Embryonic facial prominence (tissue), 1 donor: ENCODE data around the gene KICS2.
"Not testable (repeated sequence)": the region's sequence is repeated elsewhere in the genome, so short reads cannot be mapped to it uniquely, and the experiment has no call there.

ENCODE experiments used
- DNase-seq: peaks from one replicate; pipeline ENCODE4 v3.0.0-alpha.2; 2016; ENCODE audit errors: extremely low spot score

Gene KICS2

DNA sequence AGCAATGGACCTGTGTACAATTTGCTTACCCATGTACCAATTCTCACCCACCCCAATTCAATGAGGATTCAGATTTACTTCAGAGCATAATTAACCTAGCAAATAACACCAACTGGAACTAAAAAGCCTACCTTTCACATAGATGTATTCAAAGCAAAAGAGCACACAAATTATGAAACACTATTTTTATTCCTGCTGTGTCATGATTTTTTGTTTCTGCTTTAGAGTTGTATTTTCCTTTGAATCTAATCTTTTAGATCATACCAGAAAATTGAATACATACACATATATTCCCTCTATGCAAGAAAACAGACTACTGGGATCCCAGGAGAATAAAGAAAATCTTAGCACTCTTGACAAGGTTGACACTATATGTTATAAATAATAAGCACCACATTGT lies 5.9 kb downstream of the KICS2 start:
- DNase-seq = no peak

DNA sequence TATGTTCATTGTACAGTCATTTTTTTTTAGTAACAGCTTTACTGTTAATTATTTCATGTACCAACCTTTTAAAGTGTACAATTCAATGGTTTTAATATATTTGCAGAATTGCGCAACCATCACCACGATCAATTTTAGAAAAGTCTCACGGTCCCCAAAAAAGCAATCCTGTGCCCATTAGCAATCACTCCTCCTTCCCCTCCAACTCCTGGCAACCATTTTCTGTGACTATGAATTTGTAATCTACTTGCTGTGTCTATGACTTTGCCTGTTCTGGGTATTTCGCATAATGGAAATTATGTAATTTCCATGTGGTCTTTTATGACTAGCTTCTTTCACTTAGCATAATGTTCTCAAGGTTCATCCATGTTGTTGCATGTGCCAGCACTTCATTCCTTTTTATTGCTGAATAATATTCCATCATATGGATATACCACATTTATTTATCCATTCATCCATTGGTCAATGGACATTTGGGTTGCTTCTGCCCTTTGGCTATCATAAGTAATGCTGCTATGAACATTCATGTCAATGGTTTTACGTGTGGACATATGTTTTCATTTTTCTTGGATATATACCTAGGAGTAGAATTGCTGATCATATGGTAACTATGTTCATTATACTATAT lies 9.9 kb downstream of the KICS2 start:
- DNase-seq = no peak

DNA sequence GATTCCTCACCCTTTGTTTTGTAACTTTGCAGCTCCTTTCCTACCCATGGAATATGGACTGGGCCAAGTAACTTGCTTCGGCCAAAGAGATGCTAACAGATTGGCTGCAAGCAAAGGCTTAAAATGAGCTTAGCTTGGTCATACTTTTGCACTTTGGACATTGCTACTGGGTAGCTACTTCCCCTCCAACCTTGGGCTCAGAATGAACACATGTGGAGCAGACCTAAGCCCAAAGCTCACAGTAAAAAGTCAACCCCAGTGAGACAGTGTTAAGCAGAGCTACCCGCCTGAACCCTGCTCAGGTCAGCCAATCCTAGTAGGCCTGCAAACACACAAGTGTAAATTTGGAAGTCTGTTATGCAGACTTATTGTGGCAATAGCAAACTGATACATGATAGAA lies 14.6 kb downstream of the KICS2 start:
- no peak for DNase-seq

DNA sequence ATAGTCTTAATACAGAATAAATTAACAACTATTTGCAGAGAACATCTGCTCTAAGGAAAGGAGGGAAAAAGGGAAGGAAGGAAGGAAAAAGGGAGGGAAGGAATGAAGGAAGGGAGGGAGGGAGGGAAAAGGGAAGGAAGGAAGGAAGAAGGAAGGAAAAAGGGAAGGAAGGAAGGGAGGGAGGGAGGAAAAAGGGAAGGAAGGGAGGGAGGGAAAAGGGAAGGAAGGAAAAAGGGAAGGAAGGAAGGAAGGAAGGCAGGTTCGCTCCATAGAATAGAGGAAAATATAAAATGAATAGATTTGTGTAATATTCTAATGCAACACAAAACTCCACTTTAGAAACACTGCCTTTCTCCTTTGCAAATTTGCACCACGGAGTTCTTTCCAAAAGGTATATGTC lies 16.6 kb downstream of the KICS2 start:
- DNase-seq = no peak

DNA sequence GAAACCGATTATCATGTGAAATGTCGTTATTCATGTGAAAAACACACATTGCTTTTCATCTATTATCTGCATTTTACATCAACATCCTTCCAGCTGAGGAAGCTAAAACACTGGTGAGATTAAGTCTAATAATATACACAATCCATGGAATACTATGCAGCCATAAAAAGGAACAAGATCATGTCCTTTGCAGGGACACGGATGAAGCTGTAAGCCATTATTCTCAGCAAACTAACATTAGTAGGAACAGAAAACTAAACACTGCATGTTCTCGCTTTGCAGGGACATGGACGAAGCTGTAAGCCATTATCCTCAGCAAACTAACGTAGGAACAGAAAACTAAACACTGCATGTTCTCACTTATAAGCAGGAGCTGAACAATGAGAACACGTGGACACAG lies 18.3 kb downstream of the KICS2 start:
- DNase-seq = no peak

DNA sequence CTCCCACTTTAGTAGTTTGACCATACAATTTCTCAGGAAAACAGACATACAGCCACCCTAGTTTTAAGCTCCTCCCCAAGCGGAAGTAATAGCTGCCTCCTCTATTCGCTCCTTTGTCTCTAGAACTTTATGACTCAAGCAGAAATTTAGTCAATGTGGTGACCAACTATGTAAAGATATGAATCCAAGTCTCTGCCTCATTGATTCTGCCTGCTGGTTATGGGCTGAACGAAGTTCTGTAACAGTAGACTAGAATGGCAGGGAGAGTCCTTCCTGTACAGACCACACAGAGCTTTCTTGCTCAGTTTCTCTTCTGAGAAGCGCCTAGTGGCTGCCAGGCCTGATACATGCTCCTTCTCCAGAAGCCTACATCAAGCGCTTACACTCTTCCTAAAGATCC lies 19.1 kb downstream of the KICS2 start:
- no peak for DNase-seq

DNA sequence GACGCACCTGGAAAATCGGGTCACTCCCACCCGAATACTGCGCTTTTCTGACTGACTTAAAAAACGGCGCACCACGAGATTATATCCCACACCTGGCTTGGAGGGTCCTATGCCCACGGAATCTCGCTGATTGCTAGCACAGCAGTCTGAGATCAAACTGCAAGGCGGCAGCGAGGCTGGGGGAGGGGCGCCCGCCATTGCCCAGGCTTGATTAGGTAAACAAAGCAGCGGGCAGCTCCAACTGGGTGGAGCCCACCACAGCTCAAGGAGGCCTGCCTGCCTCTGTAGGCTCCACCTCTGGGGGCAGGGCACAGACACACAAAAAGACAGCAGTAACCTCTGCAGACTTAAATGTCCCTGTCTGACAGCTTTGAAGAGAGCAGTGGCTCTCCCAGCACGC lies 26.3 kb downstream of the KICS2 start:
- DNase-seq = not testable (repeated sequence)

DNA sequence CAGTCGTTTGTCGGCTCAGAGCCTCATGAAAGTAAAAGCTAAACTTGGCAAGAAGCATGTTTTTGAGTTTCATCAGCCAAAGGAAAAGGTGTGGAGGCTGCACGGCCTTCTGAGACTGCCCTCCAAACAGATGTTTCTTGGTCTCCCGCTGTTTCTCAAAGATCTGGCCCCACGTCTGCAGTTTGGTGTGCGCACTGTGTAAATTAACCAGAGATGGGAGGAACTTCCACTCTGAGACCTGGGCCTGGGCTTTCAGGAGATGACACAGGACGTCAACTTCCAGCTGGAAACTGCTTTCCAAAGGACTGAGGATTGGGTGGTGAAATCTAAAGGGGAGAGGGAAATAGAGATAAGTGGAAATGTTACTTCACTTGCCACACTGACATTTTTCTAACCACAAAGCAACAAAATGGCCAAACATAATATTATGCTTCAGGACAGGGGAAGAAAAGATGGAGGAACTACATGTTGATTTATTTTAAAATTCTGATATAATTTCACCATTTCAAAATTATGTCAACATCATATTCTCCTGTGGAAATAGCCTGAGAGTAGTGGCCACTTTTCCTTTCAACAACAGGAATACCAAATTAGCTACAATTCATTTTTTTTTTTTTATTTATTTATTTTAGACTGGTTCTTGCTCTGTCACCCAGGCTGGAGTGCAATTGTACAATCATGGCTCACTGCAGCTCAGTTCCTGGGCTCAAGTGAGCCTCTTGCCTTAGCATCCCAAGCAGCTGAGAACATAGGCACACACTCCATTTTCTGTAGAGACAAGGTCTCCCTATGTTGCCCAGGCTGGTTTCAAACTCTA lies 27.6 kb downstream of the KICS2 start:
- no peak for DNase-seq

DNA sequence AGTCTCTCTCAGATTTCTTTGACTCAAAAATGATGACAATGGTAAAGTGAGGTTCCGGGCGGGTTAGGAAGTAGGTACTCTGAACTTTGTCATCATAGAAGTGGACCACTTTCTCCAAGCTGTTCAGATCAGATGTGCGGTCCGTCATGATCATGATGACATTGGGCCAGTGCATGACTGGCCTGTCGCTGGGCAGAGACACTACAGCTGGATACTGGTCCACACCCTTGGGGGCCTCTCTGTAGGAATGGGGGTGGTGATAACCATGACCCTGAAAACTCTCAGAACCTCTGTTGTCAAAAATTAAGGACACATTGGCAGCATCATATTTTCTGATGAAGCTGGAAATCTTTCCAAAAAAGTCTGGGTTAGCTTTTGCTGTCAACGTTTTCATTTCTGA lies 28.2 kb downstream of the KICS2 start:
- DNase-seq = no peak

DNA sequence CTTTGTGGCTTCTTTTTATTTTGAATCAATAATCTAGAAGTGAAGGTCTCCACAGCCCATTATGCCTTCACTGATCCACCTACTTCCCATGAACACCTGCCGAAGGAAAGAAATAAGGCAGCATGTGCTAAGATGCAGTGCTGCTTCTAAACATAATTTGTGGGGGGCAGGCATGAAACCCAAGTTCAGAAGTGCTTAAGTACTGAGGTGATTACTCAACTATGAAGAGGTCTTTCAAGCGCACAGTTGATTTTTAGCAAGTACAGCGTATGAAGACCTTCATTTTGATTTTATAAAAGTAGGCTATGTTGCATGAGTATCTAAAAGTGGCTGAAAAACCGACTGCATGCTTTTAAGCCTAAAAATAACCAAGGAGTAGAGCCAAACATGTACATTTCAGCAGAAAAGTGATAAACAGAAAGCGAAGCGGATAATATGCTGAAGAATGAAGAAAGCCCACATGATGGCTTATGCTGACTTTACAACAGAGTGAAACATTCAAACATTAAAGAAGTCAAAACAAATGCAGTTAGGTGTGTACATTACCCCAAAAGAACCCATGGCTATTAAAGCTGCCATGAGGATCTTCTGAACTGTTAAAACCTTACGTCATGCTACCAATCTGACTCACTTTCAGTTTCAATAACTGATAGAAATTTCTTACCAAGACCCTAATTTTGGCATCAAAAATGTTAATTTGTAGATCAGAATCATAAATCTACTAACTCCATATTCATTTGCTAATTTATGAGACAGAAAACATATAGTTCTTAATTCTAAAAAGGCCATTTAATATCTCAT lies 29.3 kb downstream of the KICS2 start:
- no peak for DNase-seq

DNA sequence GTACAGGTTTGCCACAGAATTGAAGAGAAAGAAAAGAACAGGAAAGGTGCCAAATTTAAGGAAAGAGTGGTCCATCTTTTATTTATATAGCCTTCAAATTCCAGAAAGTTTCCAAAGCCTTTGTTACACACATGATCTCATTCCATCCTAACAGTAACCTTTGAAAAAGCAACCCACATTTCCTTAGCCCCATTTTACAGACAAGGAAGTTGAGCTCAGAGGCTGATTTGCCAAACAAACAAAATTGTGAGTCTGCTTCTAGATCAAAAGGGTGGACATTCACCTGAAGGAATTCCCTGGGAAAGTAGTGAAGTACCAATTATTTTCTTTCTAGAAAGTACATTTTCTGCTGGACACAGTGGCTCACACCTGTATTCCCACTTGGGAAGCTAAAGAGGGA lies 32.0 kb downstream of the KICS2 start:
- DNase-seq = no peak

DNA sequence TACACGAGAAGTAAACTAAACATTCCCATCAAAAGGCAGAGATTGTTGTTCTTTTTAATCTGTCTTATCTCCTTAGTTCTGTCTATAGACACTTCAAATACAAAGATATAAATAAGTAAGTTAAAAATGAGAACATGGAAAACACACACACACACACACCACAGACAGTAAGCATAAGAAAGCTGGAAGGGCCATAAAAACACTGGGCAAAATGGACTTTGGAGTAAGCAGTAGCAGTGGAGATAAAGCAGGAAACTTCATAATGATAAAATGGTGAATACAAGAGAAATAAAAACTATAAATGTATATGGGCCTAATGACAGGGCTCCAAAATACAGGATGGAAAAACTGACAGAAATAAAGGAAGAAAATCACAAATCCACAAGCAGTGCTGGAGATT lies 32.6 kb downstream of the KICS2 start:
- no peak for DNase-seq

DNA sequence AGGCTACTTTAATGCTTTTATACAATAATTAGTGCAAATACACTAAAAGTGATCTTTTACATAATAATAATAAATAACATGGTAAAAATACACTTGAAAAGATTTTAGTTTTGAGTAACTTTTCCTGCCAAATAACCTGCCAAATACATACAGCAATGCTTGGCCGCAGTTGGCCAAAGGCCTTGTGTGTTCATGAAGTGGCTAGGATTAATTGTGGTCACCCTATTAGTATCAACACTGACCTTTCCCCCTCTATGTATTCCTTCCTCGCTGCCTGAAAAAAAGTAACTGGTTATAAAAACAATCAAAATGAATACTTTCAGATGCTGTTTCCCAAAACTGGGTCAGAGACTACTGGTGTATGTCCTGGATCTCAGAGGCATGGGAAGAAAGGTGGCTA lies 34.3 kb downstream of the KICS2 start:
- no peak for DNase-seq

DNA sequence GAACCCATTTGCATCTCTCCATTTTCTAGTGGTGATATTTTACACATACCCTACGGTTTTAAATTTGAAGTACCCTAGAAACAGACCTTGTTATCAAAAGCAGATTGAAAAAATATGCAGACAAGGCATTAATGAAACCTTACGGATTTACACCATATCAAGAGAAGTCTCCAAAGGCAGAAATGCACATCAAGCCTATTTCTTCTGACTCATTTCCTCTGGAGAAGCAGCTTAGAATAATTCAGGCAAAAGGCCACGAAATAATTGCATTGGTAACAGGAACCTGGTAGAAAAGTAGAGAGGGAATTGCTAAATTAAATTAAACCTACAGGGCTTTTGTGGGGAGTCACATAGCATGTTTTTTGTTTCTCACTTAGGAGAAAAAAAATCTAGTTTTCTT lies 34.7 kb downstream of the KICS2 start:
- DNase-seq = no peak

DNA sequence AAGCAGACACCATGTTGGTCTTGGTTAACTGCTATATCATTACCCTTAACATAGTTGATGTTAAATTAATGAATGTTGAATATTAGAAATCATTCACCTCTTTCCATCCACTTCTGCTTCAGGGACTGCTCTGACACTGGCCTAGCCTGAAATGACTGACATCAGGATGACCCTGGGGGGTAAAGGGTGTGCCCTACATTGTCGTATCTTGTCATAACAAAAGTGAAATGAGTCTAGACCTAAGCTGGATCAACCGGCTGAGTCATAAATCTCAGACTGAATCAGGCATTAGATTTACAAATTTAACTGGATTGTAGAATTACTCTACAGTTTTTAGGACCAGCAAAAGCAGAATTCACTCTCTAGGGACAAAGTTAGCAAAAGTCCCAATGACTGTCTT lies 35.3 kb downstream of the KICS2 start:
- DNase-seq = no peak

DNA sequence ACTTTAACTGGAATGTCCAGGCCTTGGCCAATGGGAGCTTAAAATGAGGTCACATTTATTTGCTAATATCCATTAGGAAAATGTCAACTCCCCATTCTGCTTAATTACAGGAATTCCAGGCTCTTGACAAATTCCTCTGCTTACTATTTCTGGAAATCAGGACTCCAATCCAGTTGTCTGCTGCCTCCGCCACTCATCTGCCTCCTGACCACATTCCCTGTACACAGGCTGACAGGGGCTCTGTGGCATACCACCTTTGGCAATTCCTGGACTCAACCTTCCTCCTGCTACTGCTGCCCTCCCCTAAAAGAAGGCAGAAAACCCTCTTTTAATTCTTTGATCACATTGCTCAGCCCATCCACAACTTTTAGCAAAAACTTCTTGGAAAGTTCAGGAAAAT lies 37.9 kb downstream of the KICS2 start:
- DNase-seq = no peak

DNA sequence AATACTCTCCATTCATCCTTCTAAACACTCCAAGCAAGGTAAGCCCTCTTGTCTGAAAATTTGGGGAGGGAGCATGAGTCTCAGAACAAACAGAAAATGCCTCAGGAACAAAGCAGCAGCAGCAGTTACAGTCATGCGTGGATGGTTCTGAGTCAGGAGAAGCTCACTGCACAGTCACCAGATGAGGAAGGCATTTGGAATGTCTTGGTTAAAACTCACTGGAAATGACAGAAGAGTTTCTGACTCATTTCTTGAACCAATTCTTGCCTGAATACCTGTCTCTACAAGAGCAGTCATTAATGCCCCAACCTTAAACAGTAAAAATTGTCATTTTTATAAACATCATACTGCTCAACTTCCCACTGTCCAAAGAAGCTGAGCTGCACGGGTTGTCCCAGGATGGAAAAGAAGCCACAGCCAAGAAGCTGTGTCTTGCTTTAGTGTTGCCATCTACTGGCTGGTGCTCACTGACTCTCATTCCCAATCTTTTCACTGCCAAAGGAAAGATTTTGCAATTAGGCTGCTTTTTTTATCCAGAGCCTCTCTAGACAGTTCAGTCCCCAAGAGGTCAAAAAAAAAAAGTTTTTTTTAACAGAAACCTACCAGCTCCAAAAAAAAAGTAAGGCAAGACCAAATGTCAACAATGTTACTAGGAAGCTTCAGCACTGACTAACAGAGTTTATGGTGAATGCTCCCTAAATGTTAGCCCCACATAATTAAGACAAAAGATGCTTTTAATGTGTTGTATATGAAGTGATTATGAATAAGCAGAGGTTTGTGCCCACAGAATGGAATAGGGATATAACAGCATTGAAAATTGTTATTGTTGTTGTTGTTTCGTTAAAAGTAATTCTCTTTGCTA lies 40.4 kb downstream of the KICS2 start:
- DNase-seq = peak; percentile 26

DNA sequence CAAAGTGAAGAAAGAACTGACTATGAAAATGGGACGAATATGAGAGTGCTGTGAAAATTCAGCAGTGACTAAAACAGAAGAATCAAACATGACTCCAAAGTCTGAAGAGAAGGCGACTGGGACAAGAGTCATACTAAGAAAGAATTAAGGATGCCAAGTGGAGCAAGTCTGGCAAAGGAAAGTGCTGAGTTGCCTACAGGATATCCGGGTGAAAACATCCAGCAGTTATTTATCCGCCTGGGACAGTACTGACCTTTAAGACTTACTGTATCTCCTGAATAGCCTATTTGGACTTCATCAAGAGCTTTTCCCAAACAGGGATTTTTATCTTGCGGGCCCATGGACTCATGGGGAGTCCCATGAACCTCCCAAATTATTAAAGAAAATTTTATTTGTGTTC lies 41.1 kb downstream of the KICS2 start:
- DNase-seq = no peak

DNA sequence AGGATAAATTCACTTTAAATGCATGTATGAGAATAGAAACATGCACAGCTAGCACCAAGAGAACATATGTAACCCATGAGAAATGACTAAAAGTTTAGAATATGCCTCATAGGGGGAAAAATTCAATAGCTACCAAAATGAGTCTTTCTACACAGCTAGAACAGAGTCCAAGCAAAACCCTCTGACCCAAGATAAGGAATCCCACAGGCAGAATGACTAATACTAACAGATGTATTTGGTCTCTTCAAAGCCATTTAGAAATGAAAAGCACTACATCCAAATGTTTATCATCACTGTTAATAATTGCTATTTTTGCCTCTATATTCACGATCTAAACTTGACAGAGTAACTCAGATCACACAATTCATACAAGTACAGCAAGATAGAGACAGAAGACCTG lies 44.0 kb downstream of the KICS2 start:
- DNase-seq = no peak

DNA sequence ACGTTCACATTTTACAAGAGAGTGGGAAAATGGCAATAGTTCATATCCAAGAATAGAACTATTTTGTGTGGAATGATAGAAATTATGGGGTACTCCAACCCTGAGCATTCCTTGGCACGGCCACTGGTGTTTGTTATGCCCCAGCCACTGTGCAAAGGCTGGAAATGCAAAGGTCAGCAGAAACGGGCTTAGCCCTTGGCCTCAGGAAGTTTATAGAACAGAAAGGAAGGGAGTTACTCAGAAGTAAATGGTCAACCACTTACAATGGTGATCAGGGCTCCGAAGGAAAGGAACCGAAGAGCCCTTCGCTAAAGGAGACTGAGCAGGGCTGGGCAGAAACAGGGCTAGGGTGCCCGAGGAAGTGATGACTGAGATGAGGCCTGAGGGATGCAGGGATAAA lies 45.1 kb downstream of the KICS2 start:
- no peak for DNase-seq

DNA sequence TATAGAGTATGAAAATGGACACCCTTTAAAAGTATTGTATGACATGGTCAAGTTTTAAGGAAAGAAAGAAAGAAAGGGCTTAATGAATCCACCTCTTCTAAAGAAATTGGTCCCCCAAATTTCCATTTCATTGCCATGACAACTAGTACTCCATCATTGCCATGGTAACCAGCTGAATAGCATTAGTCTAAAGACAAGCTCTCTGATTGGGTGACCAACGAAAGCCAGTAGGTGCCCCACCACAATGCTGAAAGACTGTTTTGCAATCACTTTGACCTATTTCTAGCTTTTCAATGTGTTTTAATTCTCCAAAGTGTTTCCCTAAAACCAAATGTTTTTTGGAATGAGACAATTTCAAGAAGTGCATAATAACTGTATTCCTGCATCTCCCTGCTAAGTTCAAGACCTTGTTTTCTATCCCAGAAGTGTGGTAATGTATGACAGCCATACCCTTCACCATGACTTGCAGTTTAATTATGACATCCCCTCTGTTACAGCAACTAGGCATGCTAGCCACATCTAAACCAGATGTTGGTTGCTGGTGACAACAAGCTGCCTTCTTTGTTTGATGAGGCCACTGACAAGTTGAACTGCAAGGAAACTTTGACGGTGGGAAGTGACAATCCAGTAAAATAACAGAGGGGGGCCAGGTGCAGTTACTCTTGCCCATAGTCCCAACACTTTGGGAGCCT lies 46.7 kb downstream of the KICS2 start:
- DNase-seq = no peak
